Measurements from ENCODE around the gene SBK1. TPM values are rescaled to one million over a fixed set of nuclear protein-coding genes. Genes with fewer than 3 reads are reported as not detected.

SBK1 gene
- total and polyA plus RNA-seq, 2 of the 4 experiments (the other 2 are of a cell fraction): under 0.01 to 0.05 TPM

DNA sequence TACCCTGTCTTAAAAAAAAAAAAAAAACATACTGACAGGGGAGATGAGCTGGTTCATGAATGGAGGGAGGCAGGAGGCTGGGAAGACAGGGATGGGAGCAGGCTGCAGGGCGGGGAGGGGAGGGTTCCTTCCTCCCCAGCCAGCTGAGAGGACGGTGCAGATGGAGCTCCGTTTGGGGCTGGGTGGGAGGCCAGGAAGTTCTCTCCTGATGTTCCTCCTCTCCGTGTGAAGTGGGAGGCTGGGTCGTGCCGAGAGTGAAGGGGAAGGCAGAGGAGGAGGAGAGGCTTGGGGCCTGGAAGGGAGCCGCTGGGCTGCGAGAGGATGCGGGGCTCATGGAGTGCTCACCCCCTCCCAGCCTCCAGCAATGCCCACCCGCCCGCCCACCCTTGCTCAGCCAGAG lies 21.3 kb downstream of the SBK1 start:
- no peak overlapping the region for H3K4ac ChIP-seq (ENCODE audit: low read depth, low read length)
- POLR2A ChIA-PET (ENCODE audit: unreplicated experiment): interaction anchor here (0.7 kb wide), 1 partner anchor 39 kb away, joined by 8 read pairs; no protein-coding TSS in a partner anchor
- no peaks in the 10 kb centered on the region for H3K79me1 ChIP-seq (ENCODE audit: low read depth in 1 of 2, low read length in 2 of 2)
- no peak for ATAC-seq (ENCODE audit: low read depth)
- no peak overlapping the region for H2BK20ac ChIP-seq (ENCODE audit: low read depth, low read length)
- H3K4me2 ChIP-seq (ENCODE audit: low read depth, low read length): no peak overlapping the region
- dilution Hi-C loops (cut with HindIII; ENCODE audit: low sequenced_read_pairs, unreplicated experiment) (no loop called here), in situ Hi-C loops (cut with MboI; ENCODE audit: low sequenced_read_pairs) (loop anchor here (5.0 to 10.0 kb wide), 2 partner anchors 36 to 59 kb away; no protein-coding TSS in a partner anchor), intact Hi-C loops (cut with micrococcal nuclease) (loop anchor here (10.0 kb wide), 1 partner anchor 169 kb away; no protein-coding TSS in a partner anchor)
- no peak overlapping the region for H4K5ac ChIP-seq (ENCODE audit: low read depth, low read length)
- no peak overlapping the region for H2AK5ac ChIP-seq (ENCODE audit: low read depth, low read length)
- peaks cover 4% of the 10 kb centered on the region; the same call in 1 of the 2 replicates for H3K27me3 ChIP-seq (ENCODE audit: control insufficient read depth, insufficient read depth, low read length)
- CTCF ChIA-PET: no interaction called here
- no peak overlapping the region for H2BK120ac ChIP-seq (ENCODE audit: low read depth, low read length)
- TF ChIP-seq RCOR1 (IDR thresholded peaks at IDR 0.05; ENCODE audit: insufficient replicate concordance, low read length): no peak
- no peak for TF ChIP-seq FOS (IDR thresholded peaks at IDR 0.05; ENCODE audit: low read depth, low read length)
- no peaks in the 10 kb centered on the region for H3K9me1 ChIP-seq (ENCODE audit: insufficient read depth, low read length)
- H2BK5ac ChIP-seq (ENCODE audit: low read depth, low read length, poor library complexity, severe bottlenecking): no peak overlapping the region
- H2AFZ ChIP-seq (replicated peaks; ENCODE audit: low read length, poor library complexity): no peak overlapping the region
- H3K9me3 ChIP-seq (ENCODE audit: control insufficient read depth, insufficient read depth, low read length): no peaks in the 10 kb centered on the region
- no peak overlapping the region for H3K9ac ChIP-seq (ENCODE audit: low read depth, low read length)
- H4K20me1 ChIP-seq (ENCODE audit: insufficient read depth, low read length): no peaks in the 10 kb centered on the region
- WGBS, 2 experiments (ENCODE audit: extremely low coverage in 2 of 2, insufficient read length in 1 of 2): no CpG with 5 or more reads among the region's 11 CpGs
- no peak overlapping the region for H2AK9ac ChIP-seq (replicated peaks; ENCODE audit: low read depth, low read length, poor library complexity)
- H3K56ac ChIP-seq (ENCODE audit: extremely low read depth, insufficient read depth, low read length): no peak overlapping the region
- no peak overlapping the region for H4K91ac ChIP-seq (ENCODE audit: insufficient read depth, low read depth, low read length)
- no peak for DNase-seq
- H3K4me1 ChIP-seq (ENCODE audit: control insufficient read depth, insufficient read depth, low read length): no peaks in the 10 kb centered on the region
- no peak overlapping the region for H2BK15ac ChIP-seq (ENCODE audit: low read depth, low read length)
- no peak overlapping the region for H3K23ac ChIP-seq (ENCODE audit: low read depth, low read length)
- H3K4me3 ChIP-seq (ENCODE audit: insufficient read depth, low read depth, low read length): no peak overlapping the region
- BruUV-seq (replicated peaks): no TSS peak
- no peaks in the 10 kb centered on the region for H3K36me3 ChIP-seq (ENCODE audit: control insufficient read depth, insufficient read depth, low read length)
- no peak overlapping the region for H3K14ac ChIP-seq (replicated peaks; ENCODE audit: low read depth, low read length)
- no peak overlapping the region for H3K18ac ChIP-seq (ENCODE audit: low read depth, low read length)
- no peak overlapping the region for H4K8ac ChIP-seq (ENCODE audit: low read depth in 2 of 2, low read length in 2 of 2)
- H3K27ac ChIP-seq (ENCODE audit: insufficient read depth, low read length): no peak overlapping the region

Data from IMR-90 (cell line).